ENCODE measurements around the gene NUTM2A. TPM values are rescaled to one million over a fixed set of nuclear protein-coding genes. Genes with fewer than 3 reads are reported as not detected.
"Not testable (repeated sequence)": the region's sequence is repeated elsewhere in the genome, so short reads cannot be mapped to it uniquely, and the experiment has no call there.

The NUTM2A gene, protein sequence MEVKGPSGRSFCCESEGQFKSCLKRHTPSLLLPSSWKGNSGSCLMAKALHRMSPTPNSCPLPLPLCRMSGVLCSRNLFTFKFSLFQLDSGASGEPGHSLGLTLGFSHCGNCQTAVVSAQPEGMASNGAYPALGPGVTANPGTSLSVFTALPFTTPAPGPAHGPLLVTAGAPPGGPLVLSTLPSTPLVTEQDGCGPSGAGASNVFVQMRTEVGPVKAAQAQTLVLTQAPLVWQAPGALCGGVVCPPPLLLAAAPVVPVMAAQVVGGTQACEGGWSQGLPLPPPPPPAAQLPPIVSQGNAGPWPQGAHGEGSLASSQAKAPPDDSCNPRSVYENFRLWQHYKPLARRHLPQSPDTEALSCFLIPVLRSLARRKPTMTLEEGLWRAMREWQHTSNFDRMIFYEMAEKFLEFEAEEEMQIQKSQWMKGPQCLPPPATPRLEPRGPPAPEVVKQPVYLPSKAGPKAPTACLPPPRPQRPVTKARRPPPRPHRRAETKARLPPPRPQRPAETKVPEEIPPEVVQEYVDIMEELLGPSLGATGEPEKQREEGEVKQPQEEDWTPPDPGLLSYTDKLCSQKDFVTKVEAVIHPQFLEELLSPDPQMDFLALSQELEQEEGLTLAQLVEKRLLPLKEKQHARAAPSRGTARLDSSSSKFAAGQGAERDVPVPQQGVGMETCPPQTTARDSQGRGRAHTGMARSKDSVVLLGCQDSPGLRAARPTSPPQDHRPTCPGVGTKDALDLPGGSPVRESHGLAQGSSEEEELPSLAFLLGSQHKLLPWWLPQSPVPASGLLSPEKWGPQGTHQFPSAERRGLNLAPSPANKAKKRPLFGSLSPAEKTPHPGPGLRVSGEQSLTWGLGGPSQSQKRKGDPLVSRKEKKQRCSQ
- under 1 TPM; 0.23 to 0.49 TPM for total RNA-seq

DNA sequence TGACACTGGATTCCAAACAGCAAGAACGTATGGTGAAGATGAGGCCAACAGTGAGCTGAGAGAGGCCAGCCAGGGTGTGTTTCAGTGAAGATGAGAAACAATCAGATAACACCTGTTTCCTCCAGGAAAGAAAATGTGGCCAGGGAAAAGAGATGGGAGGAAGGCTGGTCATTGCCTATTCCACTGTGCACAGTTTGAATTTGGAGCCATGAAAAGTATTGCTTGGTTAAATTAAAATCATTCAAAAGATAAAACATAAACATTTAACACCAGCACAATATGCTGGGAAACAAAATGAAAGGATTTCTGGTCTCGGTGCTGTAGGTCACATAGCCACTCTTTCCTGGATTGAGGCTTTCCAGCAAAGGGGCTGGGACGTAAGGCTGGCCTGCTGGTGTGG lies at the start of gene NUTM2A:
NUTM2A (plus strand) TSS at position 301 of the 400 bp plus-strand sequence. CDS start 383 bp downstream, outside the sequence.
- not testable (repeated sequence) for ATAC-seq, H3K9me3 Mint-ChIP-seq, H3K36me3 Mint-ChIP-seq

DNA sequence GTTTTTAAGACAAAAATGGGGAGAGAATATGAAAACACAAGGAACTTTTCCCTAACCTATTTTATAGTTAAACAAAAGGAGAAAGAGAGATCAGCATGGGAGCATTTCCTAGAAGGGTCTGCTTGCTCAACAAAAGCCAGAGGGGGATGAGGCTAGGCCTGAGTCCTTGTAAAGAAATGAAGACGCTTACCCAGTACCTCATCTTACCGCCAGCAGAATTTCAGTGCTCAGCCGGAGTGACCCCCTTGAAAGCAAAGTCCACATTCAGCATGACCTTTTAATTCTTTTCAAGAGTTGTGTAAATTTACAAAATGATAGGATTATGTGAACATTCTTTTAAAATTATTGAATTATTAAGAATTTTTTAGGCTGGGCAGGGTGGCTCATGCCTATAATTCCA lies 47.7 kb upstream of the NUTM2A start:
- H3K36me3 Mint-ChIP-seq; ATAC-seq; DNase-seq (ENCODE audit: low spot score in 2 of 2); H3K9me3 Mint-ChIP-seq: not testable (repeated sequence)
- peak overlapping the region in 1 of 2 donors; percentile 79 for H3K27ac Mint-ChIP-seq

More for the DNA sequence above, at the start of gene NUTM2A:
- not testable (repeated sequence) for DNase-seq (ENCODE audit: low spot score in 2 of 2); H3K27ac Mint-ChIP-seq

DNA sequence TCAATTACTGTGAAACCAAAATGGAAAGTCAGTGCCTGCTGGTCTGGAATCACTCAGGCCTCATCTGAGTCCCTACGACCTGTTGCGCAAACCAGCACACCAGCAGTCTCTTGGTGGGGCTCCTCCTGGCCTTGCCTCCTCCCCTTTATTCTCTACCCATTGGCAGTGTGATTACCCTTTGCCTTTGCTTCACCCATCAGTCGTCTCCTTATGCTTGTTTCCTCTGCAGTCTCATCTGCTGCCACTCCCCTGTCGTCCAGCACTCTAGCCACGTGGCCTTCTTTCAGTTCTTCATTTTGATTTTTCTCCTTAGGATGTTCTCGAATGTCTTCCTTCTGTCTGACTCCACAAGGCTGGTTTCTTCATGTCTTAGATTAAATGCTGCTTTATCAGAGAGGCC lies 40.8 kb upstream of the NUTM2A start:
- not testable (repeated sequence) for ATAC-seq; H3K27ac Mint-ChIP-seq; DNase-seq (ENCODE audit: low spot score in 2 of 2)
- Mint-ChIP-seq H3K36me3 (peaks cover 43 to 44% of the 10 kb centered on the region in 2 donors), H3K9me3 (peaks cover 11 to 21% of the 10 kb centered on the region in 2 donors)

DNA sequence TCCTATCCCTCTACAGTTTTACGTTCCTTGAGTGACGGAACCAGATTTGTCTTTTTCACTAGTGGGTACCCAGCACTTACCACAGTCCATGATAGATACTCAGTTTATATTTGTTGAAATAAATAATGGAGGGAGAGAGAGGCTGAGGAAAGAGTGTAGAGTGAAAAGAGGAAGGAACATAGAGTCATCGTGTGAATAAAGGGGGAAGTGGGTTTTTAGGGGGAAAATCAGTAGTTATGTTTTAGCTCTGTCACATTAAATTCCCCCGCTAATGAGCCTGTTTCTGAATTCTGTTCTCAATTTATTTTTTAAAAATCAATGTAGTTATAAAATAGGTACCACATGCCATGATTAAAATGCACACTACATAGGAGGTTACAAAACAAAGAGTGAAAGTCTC lies 39.2 kb upstream of the NUTM2A start:
- not testable (repeated sequence) for DNase-seq (ENCODE audit: low spot score in 2 of 2); H3K27ac Mint-ChIP-seq; ATAC-seq
- peaks cover 44 to 46% of the 10 kb centered on the region in 2 donors for H3K36me3 Mint-ChIP-seq
- peaks cover 11 to 21% of the 10 kb centered on the region in 2 donors for H3K9me3 Mint-ChIP-seq

DNA sequence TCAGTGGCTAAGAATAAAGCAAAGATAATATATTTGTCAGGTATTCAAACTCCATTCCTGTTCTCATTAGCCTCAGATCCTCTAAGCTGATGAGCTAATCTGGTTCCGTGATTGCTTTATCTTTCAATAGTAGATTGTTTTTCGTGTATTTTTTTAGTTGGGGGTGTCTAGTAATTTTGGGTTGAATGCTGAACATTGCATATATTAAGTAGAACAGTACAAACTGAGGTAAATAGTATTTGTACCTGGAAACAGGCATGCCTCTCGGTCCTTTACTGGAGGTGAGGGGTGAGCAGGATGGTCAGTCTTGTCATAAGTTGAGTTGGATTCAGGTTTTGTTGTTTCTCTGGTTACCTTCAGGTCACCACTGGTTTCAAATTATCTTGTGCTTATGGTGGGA lies 37.7 kb upstream of the NUTM2A start:
- not testable (repeated sequence) for DNase-seq (ENCODE audit: low spot score in 2 of 2); H3K27ac Mint-ChIP-seq
- peaks cover 43 to 49% of the 10 kb centered on the region in 2 donors for H3K36me3 Mint-ChIP-seq

DNA sequence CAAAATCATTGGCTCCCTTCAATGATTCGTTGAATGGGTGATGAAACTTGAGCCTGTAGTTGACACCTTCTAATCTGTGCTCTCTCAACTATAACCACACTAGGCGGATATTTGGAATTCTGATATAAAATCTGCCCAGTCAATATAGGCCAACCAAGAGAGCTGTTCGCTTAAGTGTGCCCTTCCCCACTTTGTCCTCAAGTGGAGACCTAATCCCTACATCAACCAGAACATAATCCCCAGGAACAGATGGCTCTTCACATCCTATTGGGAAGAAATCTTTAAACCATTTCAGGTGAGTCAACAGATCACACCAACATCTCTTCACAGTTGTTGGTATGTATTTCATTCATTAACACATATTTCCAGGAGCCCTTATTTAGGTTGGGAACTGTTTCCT lies 33.4 kb upstream of the NUTM2A start:
- DNase-seq (ENCODE audit: low spot score in 2 of 2); H3K27ac Mint-ChIP-seq; H3K9me3 Mint-ChIP-seq; ATAC-seq: not testable (repeated sequence)
- peaks cover 13 to 20% of the 10 kb centered on the region in 2 donors for H3K36me3 Mint-ChIP-seq

More for the DNA sequence above, 37.7 kb upstream of the NUTM2A start:
- not testable (repeated sequence) for ATAC-seq
- peaks cover 11 to 21% of the 10 kb centered on the region in 2 donors for H3K9me3 Mint-ChIP-seq

DNA sequence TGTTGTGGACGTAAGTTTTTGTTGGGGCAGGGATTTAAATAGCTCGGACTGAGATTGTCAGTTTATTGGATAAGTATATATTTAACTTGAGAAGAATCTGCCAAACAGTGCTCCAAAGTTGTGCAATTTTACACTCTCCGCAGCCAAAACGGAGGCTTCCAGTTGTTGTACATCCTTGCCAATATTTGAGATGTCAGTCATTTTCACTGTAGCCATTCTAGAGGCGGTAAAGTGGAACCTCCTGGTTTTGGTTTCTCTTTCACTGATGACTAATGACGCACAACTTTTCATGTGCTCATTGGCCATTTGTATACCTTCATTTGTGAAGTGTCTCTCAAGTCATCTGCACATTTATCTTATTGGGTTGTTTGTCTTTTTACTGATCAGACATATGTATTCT lies 24.3 kb upstream of the NUTM2A start:
- not testable (repeated sequence) for H3K27ac Mint-ChIP-seq; DNase-seq (ENCODE audit: low spot score in 2 of 2); H3K36me3 Mint-ChIP-seq; H3K9me3 Mint-ChIP-seq
- ATAC-seq = peak; percentile 47 to 51

DNA sequence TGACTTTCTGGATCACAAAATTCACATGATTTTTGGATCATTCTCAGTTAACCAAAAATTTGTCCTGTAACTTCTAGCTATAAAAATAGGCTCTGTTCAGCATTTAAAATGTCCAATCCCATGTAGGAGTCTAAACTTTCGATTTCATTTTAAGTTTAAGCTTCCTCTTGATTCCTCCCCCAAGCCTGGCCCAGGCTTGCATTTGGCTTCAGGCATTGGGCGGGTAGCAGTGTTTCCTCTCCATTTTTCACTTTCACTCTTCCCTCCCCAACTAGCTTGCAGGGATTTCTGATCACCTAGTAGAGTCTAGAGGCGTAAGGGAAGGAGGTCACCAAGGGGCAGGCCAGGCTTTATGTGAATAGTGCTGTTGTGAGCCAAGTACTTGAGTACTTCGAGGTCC lies 20.4 kb upstream of the NUTM2A start:
- DNase-seq (ENCODE audit: low spot score in 2 of 2); H3K27ac Mint-ChIP-seq; H3K36me3 Mint-ChIP-seq; ATAC-seq; H3K9me3 Mint-ChIP-seq: not testable (repeated sequence)

DNA sequence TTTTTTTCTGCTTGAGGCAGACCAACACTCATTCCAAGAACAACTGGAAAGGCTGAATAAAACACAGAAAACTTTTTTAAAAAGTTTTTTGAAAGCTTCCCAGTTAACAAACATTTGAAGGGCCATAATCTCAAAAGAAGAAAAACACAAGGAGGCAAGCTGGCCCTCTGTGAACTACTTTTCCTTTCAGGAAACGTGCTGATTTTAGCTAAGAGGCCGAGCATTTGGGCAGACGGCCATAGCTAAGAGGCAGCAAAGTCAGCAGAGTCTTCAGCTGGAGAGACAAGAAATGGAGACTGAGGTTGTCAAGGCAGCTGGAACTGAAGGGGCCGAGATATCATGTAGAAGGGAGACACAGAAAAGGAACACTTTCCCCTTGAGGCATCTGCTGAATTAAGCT lies 18.3 kb upstream of the NUTM2A start:
- not testable (repeated sequence) for H3K27ac Mint-ChIP-seq

DNA sequence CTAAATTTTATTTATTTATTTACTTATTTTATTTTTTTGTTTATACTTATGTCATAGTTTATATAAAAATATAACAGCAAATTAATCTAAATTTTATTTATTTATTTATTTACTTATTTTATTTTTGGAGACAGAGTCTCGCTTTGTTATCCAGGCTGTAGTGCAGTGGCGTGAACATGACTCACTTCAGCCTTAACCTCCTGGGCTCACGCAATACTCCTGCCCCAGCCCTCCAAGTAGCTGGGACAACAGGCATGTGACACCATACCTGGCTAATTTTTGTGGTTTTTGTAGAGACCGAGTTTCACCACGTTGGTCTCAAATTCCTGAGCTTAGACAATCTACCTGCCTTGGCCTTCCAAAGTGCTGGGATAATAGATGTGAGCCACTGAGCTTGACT lies 14.9 kb upstream of the NUTM2A start:
- not testable (repeated sequence) for H3K36me3 Mint-ChIP-seq; DNase-seq (ENCODE audit: low spot score in 2 of 2); H3K27ac Mint-ChIP-seq; H3K9me3 Mint-ChIP-seq; ATAC-seq

More for the DNA sequence above, 18.3 kb upstream of the NUTM2A start:
- not testable (repeated sequence) for DNase-seq (ENCODE audit: low spot score in 2 of 2); ATAC-seq; H3K36me3 Mint-ChIP-seq; H3K9me3 Mint-ChIP-seq

DNA sequence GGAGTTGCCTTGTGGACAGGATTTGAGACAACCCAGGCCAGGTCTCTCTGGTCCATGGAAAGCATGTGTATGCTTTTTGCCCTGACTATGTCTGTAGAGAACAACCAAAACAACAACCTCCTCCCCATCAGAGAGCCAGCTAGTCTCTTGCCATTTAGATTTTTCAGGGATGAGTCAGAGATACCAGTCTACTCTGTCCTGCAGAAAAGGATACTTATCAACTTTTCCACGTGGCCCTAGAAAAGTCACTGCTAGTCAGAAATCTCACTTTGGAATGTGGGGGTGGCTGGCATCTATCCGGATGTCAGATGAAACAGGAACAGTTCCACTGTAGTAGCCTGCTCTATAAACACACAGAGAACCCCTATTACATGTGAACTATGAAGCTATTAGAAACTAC lies 13.4 kb upstream of the NUTM2A start:
- not testable (repeated sequence) for DNase-seq (ENCODE audit: low spot score in 2 of 2); H3K36me3 Mint-ChIP-seq; H3K9me3 Mint-ChIP-seq; H3K27ac Mint-ChIP-seq
- peak; percentile 35 to 64 for ATAC-seq

DNA sequence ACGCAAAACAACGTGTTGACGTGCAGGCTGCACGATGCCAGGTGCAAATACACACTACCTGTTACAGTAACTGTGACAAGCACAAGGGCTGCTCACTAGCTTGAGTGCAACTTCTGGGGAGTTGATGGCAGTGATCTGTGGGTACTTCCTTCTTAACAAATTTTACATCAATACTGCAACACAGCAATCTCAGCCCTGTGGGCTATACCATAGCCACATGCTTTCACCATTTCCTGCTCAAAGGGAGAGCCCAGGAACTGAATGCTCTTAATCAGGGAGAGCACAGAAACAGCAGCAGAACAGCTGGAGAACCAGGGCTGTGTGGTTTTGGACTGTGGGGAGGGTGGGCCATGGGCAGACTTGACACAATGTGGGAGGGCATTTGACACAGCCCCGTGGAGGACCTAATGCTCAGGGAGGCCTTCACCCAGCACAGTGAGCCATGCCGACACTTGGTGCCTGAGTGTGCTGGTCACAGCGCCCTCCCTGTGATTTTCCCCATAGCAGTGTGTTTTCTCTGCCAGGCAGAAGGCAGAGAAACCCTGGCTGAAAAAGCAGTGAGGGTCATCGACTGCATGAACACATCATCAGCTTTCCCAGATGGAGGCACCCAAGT lies 12.0 kb upstream of the NUTM2A start:
- H3K36me3 Mint-ChIP-seq = not testable (repeated sequence)

DNA sequence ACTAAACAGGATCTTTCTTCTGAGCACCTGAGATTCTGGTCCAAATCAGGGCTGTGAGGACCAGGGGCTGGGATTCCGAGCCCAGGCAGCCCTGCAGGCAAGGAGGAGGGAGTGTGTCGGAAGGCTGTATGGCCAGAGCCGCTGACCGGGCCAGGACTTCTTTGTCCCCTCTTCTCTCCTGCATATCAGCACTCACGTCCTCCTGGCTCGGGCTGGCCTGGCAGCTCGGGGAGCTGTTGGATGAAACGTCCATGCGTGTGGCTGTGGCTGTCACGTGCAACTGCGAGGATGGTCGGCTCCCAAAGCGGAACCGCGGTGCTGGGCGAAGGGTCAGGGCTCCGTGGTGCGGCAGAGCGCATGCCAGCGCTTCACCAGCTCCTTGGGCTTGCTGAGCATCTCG lies 11.4 kb upstream of the NUTM2A start:
- not testable (repeated sequence) for ATAC-seq; H3K27ac Mint-ChIP-seq; H3K36me3 Mint-ChIP-seq; H3K9me3 Mint-ChIP-seq; DNase-seq (ENCODE audit: low spot score in 2 of 2)

More for the DNA sequence above, 12.0 kb upstream of the NUTM2A start:
- not testable (repeated sequence) for H3K27ac Mint-ChIP-seq; H3K9me3 Mint-ChIP-seq; DNase-seq (ENCODE audit: low spot score in 2 of 2)
- ATAC-seq = peak; percentile 30 to 42

DNA sequence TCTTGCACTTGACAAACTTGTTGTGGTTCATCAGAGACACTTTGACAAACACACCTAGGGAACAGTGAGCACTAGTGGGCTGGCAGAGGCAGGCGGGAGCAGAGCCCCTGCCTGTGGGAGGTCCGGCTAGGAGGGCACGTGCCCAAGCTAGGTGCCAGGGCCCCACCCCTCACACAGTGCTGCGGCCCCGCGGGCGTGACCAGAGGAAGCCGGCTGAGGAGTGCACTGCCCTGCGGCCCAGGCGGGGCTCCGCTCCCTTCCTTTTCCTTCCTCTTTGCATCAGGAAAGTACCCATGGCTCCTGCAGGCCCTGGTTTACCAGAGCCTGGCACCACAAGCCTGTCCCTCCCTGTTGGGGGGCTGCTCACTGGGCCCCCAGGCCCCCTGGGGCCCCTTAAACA lies 9.1 kb upstream of the NUTM2A start:
- H3K9me3 Mint-ChIP-seq; DNase-seq (ENCODE audit: low spot score in 2 of 2); H3K36me3 Mint-ChIP-seq; H3K27ac Mint-ChIP-seq; ATAC-seq: not testable (repeated sequence)

DNA sequence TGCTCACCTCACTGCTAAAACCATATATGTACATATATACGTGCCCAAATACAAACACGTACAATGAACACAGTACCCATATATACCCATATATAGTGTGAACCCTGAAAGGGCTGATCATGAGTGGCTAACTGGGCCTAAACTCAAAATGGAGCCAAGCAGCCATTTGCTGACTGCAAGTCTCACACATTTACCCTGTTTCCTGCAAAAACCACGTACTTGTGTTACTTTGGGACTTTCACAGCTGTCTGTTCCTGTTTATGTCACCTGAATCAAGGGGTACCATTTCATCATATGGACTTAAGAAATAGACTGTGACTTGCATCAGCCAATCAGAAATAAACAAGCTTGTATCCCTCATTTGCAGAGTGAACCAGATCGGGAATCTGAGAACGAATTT lies 5.9 kb upstream of the NUTM2A start:
- not testable (repeated sequence) for H3K9me3 Mint-ChIP-seq; H3K27ac Mint-ChIP-seq; DNase-seq (ENCODE audit: low spot score in 2 of 2); H3K36me3 Mint-ChIP-seq
- peak in 1 of 2 donors; percentile 46 for ATAC-seq

DNA sequence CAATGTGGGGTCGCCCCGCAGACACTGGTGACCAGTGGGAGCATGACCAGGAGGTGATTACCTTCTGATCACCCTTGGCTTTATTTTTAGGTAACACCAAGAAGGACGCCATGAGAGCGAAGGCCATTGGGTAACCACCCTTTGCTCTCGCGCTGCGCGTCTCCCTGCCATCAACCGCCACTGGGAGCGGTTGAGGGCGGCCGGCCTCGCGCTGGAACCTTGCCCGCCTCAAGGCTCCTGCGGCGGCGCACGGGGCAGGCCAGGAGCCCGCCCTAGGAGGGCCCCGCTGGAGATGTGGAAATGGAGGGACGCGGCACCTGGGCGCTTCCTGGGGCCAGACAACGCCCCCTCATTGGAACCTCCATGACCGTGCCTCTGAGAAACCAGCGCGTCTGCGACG lies 2.5 kb upstream of the NUTM2A start:
- H3K9me3 Mint-ChIP-seq; H3K27ac Mint-ChIP-seq; H3K36me3 Mint-ChIP-seq; DNase-seq (ENCODE audit: low spot score in 2 of 2); ATAC-seq: not testable (repeated sequence)

Measured in activated naive CD4-positive, alpha-beta T cell treated with anti-CD3 and anti-CD28 coated beads, Interleukin-2, amount 50 U/mL, for 72 hours (primary cell).